ENCODE measurements around the gene ITPR1.
A peak's percentile ranks its signal among the peaks of the same experiment; 100 is the strongest.

ITPR1 gene

GRCh38 chr3:4512895-4513616 lies 19.9 kb downstream of the ITPR1 start:
- WGBS, result 73% methylated on average over 15 of the region's 15 CpGs

DNA sequence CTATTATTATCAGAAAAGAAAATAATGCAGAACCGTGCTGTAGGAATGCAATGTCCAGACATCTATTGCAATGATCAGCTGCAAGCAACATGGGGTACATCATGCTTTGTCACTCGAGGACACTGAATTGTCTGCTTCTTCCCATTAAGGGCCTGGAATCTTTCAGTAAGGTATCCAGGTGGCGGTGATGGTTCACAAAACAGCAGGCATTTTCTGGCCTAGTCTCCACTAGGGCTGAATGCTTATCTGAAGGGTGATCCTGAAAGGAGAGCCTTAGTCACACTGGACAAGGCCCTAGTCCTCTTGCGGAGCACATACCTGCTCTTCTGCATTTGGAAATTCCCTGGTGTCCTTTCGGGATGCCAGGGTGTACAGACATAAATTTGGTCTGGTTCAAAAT lies 21.2 kb downstream of the ITPR1 start:
- Histone ChIP-seq H3K36me3 (ENCODE audit: insufficient read depth, low read length) (no peaks in the 10 kb centered on the region), H3K27me3 (ENCODE audit: insufficient read depth, low read length) (no peaks in the 10 kb centered on the region), H3K4me1 (ENCODE audit: insufficient read depth, low read length) (peaks cover 23% of the 10 kb centered on the region), H3K9ac (ENCODE audit: low read depth, low read length) (no peak overlapping the region), H3K9me3 (ENCODE audit: insufficient read depth, low read depth, low read length) (no peaks in the 10 kb centered on the region), H3K27ac (ENCODE audit: low read depth, low read length) (no peak overlapping the region), H3K4me3 (ENCODE audit: low read length) (no peak overlapping the region)
- WGBS, result 89% methylated on average over 5 of the region's 5 CpGs

More at GRCh38 chr3:4512895-4513616, 19.9 kb downstream of the ITPR1 start:
- H3K4me3 ChIP-seq (ENCODE audit: low read length), result no peak overlapping the region
- no peaks in the 10 kb centered on the region for H3K36me3 ChIP-seq (ENCODE audit: insufficient read depth, low read length)
- no peak overlapping the region for H3K27ac ChIP-seq (ENCODE audit: low read depth, low read length)
- no peaks in the 10 kb centered on the region for H3K27me3 ChIP-seq (ENCODE audit: insufficient read depth, low read length)
- no peaks in the 10 kb centered on the region for H3K9me3 ChIP-seq (ENCODE audit: insufficient read depth, low read depth, low read length)
- peaks cover 33% of the 10 kb centered on the region for H3K4me1 ChIP-seq (ENCODE audit: insufficient read depth, low read length)
- no peak overlapping the region for H3K9ac ChIP-seq (ENCODE audit: low read depth, low read length)

- H3K27me3 ChIP-seq (ENCODE audit: insufficient read depth, low read length), result no peaks in the 10 kb centered on the region
- peaks cover 23% of the 10 kb centered on the region for H3K4me1 ChIP-seq (ENCODE audit: insufficient read depth, low read length)
- no peak overlapping the region for H3K4me3 ChIP-seq (ENCODE audit: low read length)
- H3K9me3 ChIP-seq (ENCODE audit: insufficient read depth, low read depth, low read length), result no peaks in the 10 kb centered on the region
- no peaks in the 10 kb centered on the region for H3K36me3 ChIP-seq (ENCODE audit: insufficient read depth, low read length)
- 0 out of 2 replicates have a peak overlapping the region, but pooled peaks have one; percentile 30 for H3K27ac ChIP-seq (ENCODE audit: low read depth, low read length)
- no peak overlapping the region for H3K9ac ChIP-seq (ENCODE audit: low read depth, low read length)
- WGBS, result 69% methylated on average over 1 of the region's 1 CpG
Measured at GRCh38 chr3:4514916-4515315, 21.8 kb downstream of the ITPR1 start.

- H3K27ac ChIP-seq (ENCODE audit: low read depth, low read length), result no peak overlapping the region
- no peak overlapping the region for H3K9ac ChIP-seq (ENCODE audit: low read depth, low read length)
Measured at GRCh38 chr3:4515916-4516579, 22.9 kb downstream of the ITPR1 start.

DNA sequence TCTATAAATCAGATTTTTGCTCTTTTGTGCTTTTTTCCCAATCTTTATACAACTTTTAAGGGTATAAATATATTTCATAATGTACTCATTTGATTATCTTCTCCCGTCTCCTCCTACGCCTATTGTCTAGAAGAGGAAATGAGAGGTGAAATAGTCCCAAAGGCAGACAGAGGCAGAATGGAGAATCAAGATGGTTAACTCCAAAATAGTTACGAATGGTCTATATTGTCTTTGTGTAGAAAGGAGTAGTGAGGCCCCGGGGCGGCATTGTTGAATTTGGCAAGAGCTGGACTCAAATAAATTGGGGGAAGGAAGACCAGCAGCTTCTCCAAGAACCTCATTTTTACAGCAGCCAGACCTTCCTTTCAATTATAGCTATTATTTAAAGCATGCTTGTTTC lies 23.9 kb downstream of the ITPR1 start:
- H3K36me3 ChIP-seq (ENCODE audit: insufficient read depth, low read length), result no peaks in the 10 kb centered on the region
- H3K4me3 ChIP-seq (ENCODE audit: low read length), result no peak overlapping the region
- peaks cover 23% of the 10 kb centered on the region for H3K4me1 ChIP-seq (ENCODE audit: insufficient read depth, low read length)
- 91% methylated on average over 5 of the region's 5 CpGs for WGBS
- H3K9ac ChIP-seq (ENCODE audit: low read depth, low read length), result no peak overlapping the region
- H3K27me3 ChIP-seq (ENCODE audit: insufficient read depth, low read length), result no peaks in the 10 kb centered on the region
- H3K9me3 ChIP-seq (ENCODE audit: insufficient read depth, low read depth, low read length), result no peaks in the 10 kb centered on the region
- no peak overlapping the region for H3K27ac ChIP-seq (ENCODE audit: low read depth, low read length)

More at GRCh38 chr3:4515916-4516579, 22.9 kb downstream of the ITPR1 start:
- Histone ChIP-seq H3K4me3 (ENCODE audit: low read length) (no peak overlapping the region), H3K4me1 (ENCODE audit: insufficient read depth, low read length) (peaks cover 23% of the 10 kb centered on the region), H3K27me3 (ENCODE audit: insufficient read depth, low read length) (no peaks in the 10 kb centered on the region), H3K9me3 (ENCODE audit: insufficient read depth, low read depth, low read length) (no peaks in the 10 kb centered on the region), H3K36me3 (ENCODE audit: insufficient read depth, low read length) (no peaks in the 10 kb centered on the region)
- 85% methylated on average over 7 of the region's 7 CpGs for WGBS

DNA sequence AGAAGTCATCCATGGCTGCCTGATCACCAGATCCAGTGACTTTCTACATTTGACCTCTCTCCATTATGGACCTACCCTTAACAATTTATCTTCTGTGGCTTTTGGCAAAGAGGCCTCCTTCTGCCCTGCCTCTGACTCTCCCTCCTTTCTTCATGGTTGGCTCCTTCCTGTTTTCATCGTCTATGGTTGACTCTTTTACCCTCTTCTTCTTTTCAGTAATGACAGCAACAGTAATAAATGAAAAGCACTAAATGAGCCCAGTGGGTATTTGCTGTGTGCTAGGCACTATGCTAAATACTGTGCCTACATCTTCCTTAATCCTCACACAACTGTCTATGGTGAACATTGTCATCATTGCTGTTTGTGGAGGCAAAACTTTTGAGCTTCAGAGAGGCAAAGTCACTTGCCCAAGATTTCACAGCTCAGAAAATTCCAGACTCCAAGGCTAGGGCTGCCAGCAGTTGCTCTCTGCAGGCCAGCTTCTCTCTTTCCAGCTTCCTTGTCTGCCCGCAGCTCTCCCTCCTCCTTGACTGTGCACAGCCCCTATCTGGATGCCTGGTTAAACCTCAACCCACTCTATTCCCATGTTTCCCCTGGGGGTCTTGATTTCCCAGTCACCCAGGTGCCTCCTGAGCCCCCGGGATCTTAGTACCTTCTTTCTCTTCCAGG lies 24.6 kb downstream of the ITPR1 start:
- no peaks in the 10 kb centered on the region for H3K27me3 ChIP-seq (ENCODE audit: insufficient read depth, low read length)
- H3K9ac ChIP-seq (ENCODE audit: low read depth, low read length), result no peak overlapping the region
- no peak overlapping the region for H3K4me3 ChIP-seq (ENCODE audit: low read length)
- H3K36me3 ChIP-seq (ENCODE audit: insufficient read depth, low read length), result no peaks in the 10 kb centered on the region
- H3K9me3 ChIP-seq (ENCODE audit: insufficient read depth, low read depth, low read length), result no peaks in the 10 kb centered on the region
- 64% methylated on average over 3 of the region's 3 CpGs for WGBS
- peaks cover 23% of the 10 kb centered on the region for H3K4me1 ChIP-seq (ENCODE audit: insufficient read depth, low read length)
- no peak overlapping the region for H3K27ac ChIP-seq (ENCODE audit: low read depth, low read length)

DNA sequence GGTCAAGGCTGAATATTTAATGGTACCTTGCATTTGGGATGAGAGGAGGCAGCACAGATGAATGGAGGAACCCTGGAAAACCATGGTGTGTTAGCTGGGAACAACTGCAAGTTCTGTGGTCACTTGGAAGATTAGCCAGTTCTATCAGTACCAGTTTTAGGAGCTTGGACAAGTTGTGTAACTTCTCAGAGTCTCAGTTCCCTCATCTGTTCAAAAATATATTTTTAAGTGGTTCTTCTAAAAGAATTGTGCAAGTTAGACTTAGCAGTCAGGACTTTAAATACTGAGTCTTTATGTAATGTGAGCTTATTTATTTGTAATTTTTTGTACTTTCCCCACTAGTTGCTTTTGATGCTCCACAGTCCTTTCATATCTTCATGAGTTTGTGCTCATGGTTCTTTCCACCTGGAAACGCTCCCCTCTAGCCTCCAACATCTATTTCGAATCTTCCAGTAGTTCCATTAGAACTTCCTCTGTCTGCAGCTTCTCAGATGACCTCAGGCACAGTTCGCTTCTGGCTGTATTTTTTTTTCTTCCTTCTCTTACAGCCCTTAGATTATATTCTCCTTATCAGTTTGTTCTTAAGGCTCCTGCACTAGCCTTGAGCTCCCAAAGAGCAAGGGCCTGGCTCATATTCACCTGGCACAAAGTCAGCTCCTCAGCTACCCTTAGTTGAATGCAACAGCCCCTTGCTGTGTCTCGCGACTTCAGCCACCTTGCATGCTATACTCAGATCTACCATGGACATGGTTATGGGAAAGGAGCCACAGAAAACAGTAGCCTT lies 27.1 kb downstream of the ITPR1 start:
- WGBS, result 91% methylated on average over 5 of the region's 5 CpGs
- no peaks in the 10 kb centered on the region for H3K27me3 ChIP-seq (ENCODE audit: insufficient read depth, low read length)
- H3K4me1 ChIP-seq (ENCODE audit: insufficient read depth, low read length), result peaks cover 11% of the 10 kb centered on the region
- H3K9ac ChIP-seq (ENCODE audit: low read depth, low read length), result no peak overlapping the region
- H3K9me3 ChIP-seq (ENCODE audit: insufficient read depth, low read depth, low read length), result no peaks in the 10 kb centered on the region
- no peak overlapping the region for H3K27ac ChIP-seq (ENCODE audit: low read depth, low read length)
- no peaks in the 10 kb centered on the region for H3K36me3 ChIP-seq (ENCODE audit: insufficient read depth, low read length)
- no peak overlapping the region for H3K4me3 ChIP-seq (ENCODE audit: low read length)

- Histone ChIP-seq H3K4me1 (ENCODE audit: insufficient read depth, low read length) (no peaks in the 10 kb centered on the region), H3K9me3 (ENCODE audit: insufficient read depth, low read depth, low read length) (no peaks in the 10 kb centered on the region), H3K27ac (ENCODE audit: low read depth, low read length) (no peak overlapping the region), H3K36me3 (ENCODE audit: insufficient read depth, low read length) (no peaks in the 10 kb centered on the region), H3K27me3 (ENCODE audit: insufficient read depth, low read length) (no peaks in the 10 kb centered on the region), H3K9ac (ENCODE audit: low read depth, low read length) (no peak overlapping the region), H3K4me3 (ENCODE audit: low read length) (no peak overlapping the region)
- 96% methylated on average over 5 of the region's 7 CpGs for WGBS
Measured at GRCh38 chr3:4522947-4523346, 29.8 kb downstream of the ITPR1 start.

GRCh38 chr3:4523710-4524698 lies 30.9 kb downstream of the ITPR1 start:
- no peaks in the 10 kb centered on the region for H3K4me1 ChIP-seq (ENCODE audit: insufficient read depth, low read length)
- no peaks in the 10 kb centered on the region for H3K9me3 ChIP-seq (ENCODE audit: insufficient read depth, low read depth, low read length)
- no peak overlapping the region for H3K27ac ChIP-seq (ENCODE audit: low read depth, low read length)
- no peak overlapping the region for H3K4me3 ChIP-seq (ENCODE audit: low read length)
- no peaks in the 10 kb centered on the region for H3K36me3 ChIP-seq (ENCODE audit: insufficient read depth, low read length)
- 91% methylated on average over 12 of the region's 12 CpGs for WGBS
- H3K27me3 ChIP-seq (ENCODE audit: insufficient read depth, low read length), result no peaks in the 10 kb centered on the region
- no peak overlapping the region for H3K9ac ChIP-seq (ENCODE audit: low read depth, low read length)

DNA sequence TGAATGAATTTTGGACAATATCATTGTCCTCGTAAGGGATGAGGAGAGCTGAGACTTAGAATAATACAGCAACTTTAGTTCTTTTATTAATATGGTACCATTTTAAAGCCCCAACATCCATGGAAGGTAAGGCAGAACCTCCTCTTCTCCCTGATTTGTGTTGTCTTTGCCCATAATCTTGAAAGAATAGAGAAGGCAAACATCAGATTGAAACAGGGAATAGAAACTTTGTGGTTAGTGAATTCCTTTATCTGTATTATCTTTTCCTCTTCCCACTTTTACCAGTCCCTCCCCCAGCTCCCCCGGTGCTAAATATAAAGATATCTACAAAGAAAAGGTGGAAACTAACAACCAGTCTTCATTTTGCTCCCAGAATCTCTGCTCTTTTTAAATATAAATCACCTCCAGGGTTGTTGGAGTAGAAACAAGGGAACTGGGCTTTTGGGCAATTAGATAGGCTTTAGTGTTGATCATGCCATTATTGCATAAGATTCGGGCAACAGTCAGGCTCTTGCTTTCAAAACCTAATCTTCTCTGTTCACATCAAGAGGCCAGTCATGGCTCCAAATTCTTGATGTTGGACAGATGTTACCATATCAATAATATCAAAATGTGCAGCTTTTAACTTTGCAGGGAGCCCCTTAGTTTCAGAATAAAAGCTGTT lies 32.5 kb downstream of the ITPR1 start:
- Histone ChIP-seq H3K4me1 (ENCODE audit: insufficient read depth, low read length) (no peaks in the 10 kb centered on the region), H3K27ac (ENCODE audit: low read depth, low read length) (no peak overlapping the region), H3K9me3 (ENCODE audit: insufficient read depth, low read depth, low read length) (no peaks in the 10 kb centered on the region), H3K36me3 (ENCODE audit: insufficient read depth, low read length) (no peaks in the 10 kb centered on the region), H3K9ac (ENCODE audit: low read depth, low read length) (no peak overlapping the region), H3K4me3 (ENCODE audit: low read length) (no peak overlapping the region), H3K27me3 (ENCODE audit: insufficient read depth, low read length) (no peaks in the 10 kb centered on the region)
- WGBS, result 94% methylated on average over 1 of the region's 3 CpGs

Measured in HUES64 (cell line).